Progenitor cell of endocrine pancreas (in vitro differentiated cells): ENCODE data around the gene ELAVL1. TPM values are rescaled to one million over a fixed set of nuclear protein-coding genes. Genes with fewer than 3 reads are reported as not detected.

Experiments used
- DNase-seq: peaks from one replicate; pipeline ENCODE4 v3.0.0; 2021; ENCODE audit warnings: low spot score; ENCODE audit not compliant: unreplicated experiment
- H3K27ac Mint-ChIP-seq: 2 replicates; pipeline ENCODE4 v1.8.0; 2021; ENCODE audit warnings: mild to moderate bottlenecking, moderate library complexity, mixed read lengths
- H3K27me3 Mint-ChIP-seq: 2 replicates; pipeline ENCODE4 v1.8.0; 2021; ENCODE audit warnings: mixed read lengths
- H3K36me3 Mint-ChIP-seq: 2 replicates; pipeline ENCODE4 v1.8.0; 2022; ENCODE audit warnings: mixed read lengths; ENCODE audit not compliant: insufficient read depth
- H3K4me1 Mint-ChIP-seq: 2 replicates; pipeline ENCODE4 v1.8.0; 2021; ENCODE audit warnings: low read depth, mixed read lengths
- H3K4me3 Mint-ChIP-seq: 2 replicates; pipeline ENCODE4 v1.8.0; 2021; ENCODE audit warnings: low read depth, mild to moderate bottlenecking, moderate library complexity, mixed read lengths
- H3K9me3 Mint-ChIP-seq: 2 replicates; pipeline ENCODE4 v1.8.0; 2021; ENCODE audit warnings: low read depth, mixed read lengths
- total RNA-seq: library from RNA; stranded (reverse); gene quantifications from 2 replicates; pipeline ENCODE4 v1.2.1, GENCODE V29; 2021
- TF ChIP-seq, protein P1 (sequence below): fragments of 200-600 bp; sonication (generic); IDR thresholded peaks from one replicate; pipeline ENCODE4 v1.5.0; 2021; ENCODE audit warnings: antibody characterized with exemption, mild to moderate bottlenecking; ENCODE audit not compliant: unreplicated experiment

ELAVL1 gene
- total RNA-seq, 1 donor from 2014 or later: 130 TPM

DNA sequence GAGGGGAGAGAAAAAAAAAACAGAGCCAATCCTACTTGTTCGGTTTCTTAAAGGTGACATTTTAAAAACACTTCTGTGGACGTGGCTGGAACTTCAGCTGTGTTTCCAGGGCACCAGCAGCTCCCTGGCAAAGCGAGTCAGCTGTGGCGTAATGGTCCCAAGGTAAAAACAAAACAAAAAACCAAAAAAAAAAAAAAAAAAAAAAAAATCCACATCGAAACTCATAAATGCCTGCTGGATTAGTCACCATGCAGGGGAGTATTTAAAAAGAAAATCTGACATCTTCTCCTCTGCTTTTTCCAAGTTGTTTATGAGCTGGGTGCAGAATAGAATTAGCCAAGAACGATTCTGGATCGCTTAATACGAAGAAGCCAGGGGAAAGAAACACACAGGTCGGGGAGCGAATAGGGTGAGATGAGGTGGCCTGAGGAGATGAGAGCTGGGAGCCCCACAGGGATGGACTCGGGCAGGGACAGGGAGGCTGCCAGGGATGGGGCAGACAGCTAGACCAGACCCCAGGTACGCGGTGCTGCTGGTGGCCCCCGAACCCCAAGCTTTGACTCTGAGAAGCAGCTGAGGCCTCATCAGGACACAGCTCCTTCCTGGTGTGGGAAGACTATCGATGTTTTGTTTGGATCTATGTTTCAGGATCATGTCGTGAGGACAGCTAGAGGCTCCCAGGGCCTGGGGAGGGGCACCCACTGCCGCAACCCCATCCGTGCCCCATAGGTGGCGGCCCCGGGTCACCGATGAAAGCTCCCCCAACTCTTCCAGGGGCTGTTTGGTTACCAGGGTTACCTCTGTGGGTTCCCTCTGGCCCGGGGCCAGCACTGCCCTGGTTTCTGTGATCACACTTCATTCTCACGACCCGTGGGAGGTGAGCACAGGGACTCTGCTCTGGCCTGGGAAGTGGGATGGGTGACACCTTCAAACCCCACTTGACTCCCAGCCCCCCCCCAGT lies 76.4 kb downstream of the ELAVL1 start:
- TF ChIP-seq, protein P1, sequence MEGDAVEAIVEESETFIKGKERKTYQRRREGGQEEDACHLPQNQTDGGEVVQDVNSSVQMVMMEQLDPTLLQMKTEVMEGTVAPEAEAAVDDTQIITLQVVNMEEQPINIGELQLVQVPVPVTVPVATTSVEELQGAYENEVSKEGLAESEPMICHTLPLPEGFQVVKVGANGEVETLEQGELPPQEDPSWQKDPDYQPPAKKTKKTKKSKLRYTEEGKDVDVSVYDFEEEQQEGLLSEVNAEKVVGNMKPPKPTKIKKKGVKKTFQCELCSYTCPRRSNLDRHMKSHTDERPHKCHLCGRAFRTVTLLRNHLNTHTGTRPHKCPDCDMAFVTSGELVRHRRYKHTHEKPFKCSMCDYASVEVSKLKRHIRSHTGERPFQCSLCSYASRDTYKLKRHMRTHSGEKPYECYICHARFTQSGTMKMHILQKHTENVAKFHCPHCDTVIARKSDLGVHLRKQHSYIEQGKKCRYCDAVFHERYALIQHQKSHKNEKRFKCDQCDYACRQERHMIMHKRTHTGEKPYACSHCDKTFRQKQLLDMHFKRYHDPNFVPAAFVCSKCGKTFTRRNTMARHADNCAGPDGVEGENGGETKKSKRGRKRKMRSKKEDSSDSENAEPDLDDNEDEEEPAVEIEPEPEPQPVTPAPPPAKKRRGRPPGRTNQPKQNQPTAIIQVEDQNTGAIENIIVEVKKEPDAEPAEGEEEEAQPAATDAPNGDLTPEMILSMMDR: peak; percentile 40
- no peak overlapping the region for H3K4me3 Mint-ChIP-seq
- peaks cover 5% of the 10 kb centered on the region for H3K36me3 Mint-ChIP-seq
- H3K27ac Mint-ChIP-seq: peak overlapping the region; percentile 23
- peaks cover 6% of the 10 kb centered on the region for H3K4me1 Mint-ChIP-seq
- H3K27me3 Mint-ChIP-seq: no peaks in the 10 kb centered on the region
- H3K9me3 Mint-ChIP-seq: no peaks in the 10 kb centered on the region
- DNase-seq: no peak

GRCh38 chr19:7928334-7928706 lies 77.1 kb downstream of the ELAVL1 start:
- Mint-ChIP-seq H3K27ac (no peak overlapping the region), H3K36me3 (peaks cover 5% of the 10 kb centered on the region)

GRCh38 chr19:7927605-7928333 lies 77.7 kb downstream of the ELAVL1 start:
- Mint-ChIP-seq H3K27ac (no peak overlapping the region), H3K9me3 (no peaks in the 10 kb centered on the region), H3K36me3 (peaks cover 8% of the 10 kb centered on the region), H3K27me3 (no peaks in the 10 kb centered on the region), H3K4me1 (peaks cover 6% of the 10 kb centered on the region), H3K4me3 (peak overlapping the region; percentile 37)
- TF ChIP-seq, protein P1: no peak
- DNase-seq: no peak

More at GRCh38 chr19:7928334-7928706, 77.1 kb downstream of the ELAVL1 start:
- H3K9me3 Mint-ChIP-seq: no peaks in the 10 kb centered on the region
- peak overlapping the region; percentile 22 for H3K4me3 Mint-ChIP-seq
- H3K27me3 Mint-ChIP-seq: no peaks in the 10 kb centered on the region
- peaks cover 6% of the 10 kb centered on the region for H3K4me1 Mint-ChIP-seq
- TF ChIP-seq, protein P1: no peak
- no peak for DNase-seq

DNA sequence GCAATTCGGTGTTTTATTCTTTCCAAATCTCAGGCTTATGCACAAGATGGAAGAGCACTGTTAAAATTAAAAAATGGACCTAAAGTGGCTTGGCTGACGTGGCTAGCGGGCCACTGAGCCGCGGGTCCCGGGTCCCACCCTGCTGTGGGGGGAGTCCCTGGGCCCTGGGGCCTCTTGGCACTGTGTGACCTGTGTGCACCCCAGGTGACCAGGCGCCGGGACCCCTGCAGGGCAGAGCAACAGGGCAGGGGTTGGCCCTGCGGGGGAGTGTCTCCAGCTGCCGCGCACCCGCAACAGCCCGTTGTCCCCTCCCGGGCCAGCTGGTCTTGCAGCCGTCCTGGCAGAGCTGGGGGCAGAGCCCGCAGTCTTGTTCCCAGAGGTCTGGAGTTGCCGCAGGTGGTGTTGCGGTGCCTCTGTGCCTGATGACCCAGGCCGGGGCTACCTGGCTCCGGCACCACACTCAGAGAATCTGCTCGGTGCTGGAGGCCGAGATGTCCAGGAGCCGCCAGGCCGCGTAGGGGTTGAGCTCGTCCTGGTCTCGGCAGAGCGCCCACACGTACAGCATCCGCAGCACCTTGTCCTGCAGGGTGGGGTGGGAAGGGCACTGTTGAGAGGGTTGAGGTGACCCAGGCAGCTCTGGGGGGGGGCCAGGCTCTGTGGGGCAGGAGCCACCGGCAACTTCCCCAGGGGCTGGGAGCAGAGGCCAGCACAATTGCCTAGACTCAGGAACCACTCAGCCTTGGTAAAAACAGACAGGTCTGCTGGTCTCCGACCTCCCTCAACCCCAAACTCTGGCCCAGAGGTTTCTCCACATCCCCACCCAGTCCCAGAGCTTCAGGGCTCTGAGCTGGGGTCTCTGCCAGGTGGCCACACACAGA lies 78.5 kb downstream of the ELAVL1 start:
- H3K9me3 Mint-ChIP-seq: no peaks in the 10 kb centered on the region

More for the DNA sequence above, 78.5 kb downstream of the ELAVL1 start:
- H3K4me3 Mint-ChIP-seq: peak overlapping the region; percentile 75
- peak overlapping the region; percentile 94 for H3K27ac Mint-ChIP-seq
- peaks cover 8% of the 10 kb centered on the region for H3K36me3 Mint-ChIP-seq
- peaks cover 6% of the 10 kb centered on the region for H3K4me1 Mint-ChIP-seq
- TF ChIP-seq, protein P1: no peak
- no peak for DNase-seq
- H3K27me3 Mint-ChIP-seq: no peaks in the 10 kb centered on the region
